T-helper 1 cell treated with Interleukin-12 subunit alpha and Interleukin-12 subunit beta and Interleukin-4 antibody, amounts not matched to agents 30 μg/mL and 1 μg/mL, for 36 hours (primary cell): Measurements from ENCODE around the gene DISP3.

Experiments used
- H3K27ac Mint-ChIP-seq: one replicate; pipeline ENCODE4 v1.8.0; 2021; ENCODE audit warnings: mild to moderate bottlenecking, mixed read lengths
- H3K27me3 Mint-ChIP-seq: one replicate; pipeline ENCODE4 v1.8.0; 2021; ENCODE audit warnings: low read depth, mixed read lengths
- H3K36me3 Mint-ChIP-seq: one replicate; pipeline ENCODE4 v1.8.0; 2021; ENCODE audit warnings: low read depth, mixed read lengths
- H3K4me1 Mint-ChIP-seq: one replicate; pipeline ENCODE4 v1.8.0; 2021; ENCODE audit warnings: low read depth, mixed read lengths
- H3K4me3 Mint-ChIP-seq: one replicate; pipeline ENCODE4 v1.8.0; 2021; ENCODE audit warnings: mild to moderate bottlenecking, moderate library complexity, mixed read lengths
- H3K9me3 Mint-ChIP-seq: one replicate; pipeline ENCODE4 v1.8.0; 2021; ENCODE audit warnings: mixed read lengths

Gene DISP3

DNA sequence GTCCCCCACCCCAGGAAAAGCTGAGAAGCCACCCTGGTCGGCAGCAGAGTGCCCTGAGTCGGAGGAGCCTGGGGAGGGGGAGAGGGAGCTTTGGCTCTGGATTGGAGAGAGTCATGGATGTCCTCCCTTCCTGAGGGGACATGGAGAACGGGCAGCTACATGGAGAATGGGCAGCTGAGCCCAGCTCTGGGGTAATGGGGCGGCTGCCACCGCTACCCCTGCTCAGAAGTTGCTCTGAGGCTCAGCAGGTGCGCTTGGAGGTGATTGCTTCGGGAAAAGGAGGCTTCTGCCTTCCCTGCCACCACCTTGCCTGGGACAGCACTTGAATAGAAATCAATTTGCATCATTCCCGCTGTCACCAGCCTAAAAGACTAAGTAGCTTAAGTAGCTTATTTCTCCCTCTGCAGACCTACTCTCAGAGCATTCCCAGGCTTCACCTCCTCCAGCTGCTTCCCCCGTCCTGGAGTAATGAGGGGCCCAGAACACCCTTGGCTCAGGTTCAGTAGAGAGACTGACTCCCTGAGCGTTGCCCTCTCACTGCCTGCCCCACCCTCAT is 8.3 kb downstream of the DISP3 start:
- Mint-ChIP-seq H3K4me1 (no peaks in the 10 kb centered on the region), H3K4me3 (no peak overlapping the region), H3K9me3 (no peaks in the 10 kb centered on the region), H3K27me3 (no peaks in the 10 kb centered on the region), H3K27ac (no peak overlapping the region), H3K36me3 (no peaks in the 10 kb centered on the region)

DNA sequence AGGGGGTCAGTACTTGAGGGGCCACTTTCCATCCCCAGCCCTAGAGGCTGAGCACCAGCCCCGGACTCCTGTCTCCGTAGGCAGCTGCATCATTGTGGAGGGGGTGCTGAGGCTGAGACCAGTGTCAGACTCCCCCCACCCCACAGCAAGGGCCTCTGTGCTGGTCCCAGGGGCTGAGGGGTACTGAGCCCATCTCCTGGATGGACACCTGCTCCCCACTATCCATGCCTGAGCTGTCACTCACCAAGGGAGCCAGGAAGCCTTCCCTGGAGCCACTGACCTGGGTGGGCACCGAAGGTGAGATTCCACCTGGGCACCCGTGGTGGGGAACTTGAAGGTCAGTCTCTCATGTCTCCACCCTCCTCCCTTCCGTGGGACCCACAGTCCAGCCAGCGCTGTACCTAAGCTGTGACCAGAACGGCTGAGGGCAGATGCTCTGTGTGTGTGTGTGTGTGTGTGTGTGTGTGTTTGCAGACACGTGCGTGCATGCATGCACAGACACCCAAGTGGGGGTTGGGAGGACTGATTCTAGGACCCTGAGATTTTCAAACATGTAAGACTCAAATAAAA is 9.3 kb downstream of the DISP3 start:
- H3K27ac Mint-ChIP-seq = no peak overlapping the region

DNA sequence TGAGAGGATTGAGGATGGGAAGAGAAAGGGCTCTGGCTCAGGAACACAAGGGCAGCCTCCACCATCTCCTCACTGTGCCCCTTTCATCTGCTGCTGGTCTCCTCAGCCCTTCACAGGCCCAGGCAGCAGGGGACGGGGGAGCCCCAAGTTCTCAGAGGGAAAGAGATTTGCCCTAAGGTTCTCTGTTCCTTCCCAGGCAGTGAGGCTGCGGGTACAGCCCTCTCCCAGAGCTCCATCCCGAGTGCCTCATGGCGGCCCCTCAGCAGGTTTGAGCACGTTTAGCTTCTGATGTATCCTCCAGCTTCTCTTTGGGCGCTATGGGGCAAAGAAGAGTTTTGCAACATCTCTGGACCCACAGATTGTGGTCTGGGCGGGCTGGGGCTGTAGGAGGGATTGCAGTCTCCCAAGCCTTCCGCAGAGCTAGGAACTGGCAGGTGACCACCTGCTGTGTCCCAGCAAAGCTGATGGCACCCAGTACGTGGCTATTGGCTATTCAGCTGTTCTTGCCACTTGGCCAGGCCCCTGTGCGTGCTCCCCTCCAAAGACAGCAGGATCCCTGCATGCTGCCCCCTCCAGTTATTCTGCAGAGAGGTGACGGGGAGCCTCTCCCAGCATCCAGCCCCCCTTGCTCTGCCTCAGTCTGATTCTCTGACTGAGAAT is 10.1 kb downstream of the DISP3 start:
- H3K27ac Mint-ChIP-seq = no peak overlapping the region
- no peaks in the 10 kb centered on the region for H3K4me1 Mint-ChIP-seq
- H3K4me3 Mint-ChIP-seq = no peak overlapping the region
- no peaks in the 10 kb centered on the region for H3K27me3 Mint-ChIP-seq
- no peaks in the 10 kb centered on the region for H3K36me3 Mint-ChIP-seq
- no peaks in the 10 kb centered on the region for H3K9me3 Mint-ChIP-seq

More for the DNA sequence above, 9.3 kb downstream of the DISP3 start:
- no peaks in the 10 kb centered on the region for H3K36me3 Mint-ChIP-seq
- H3K4me1 Mint-ChIP-seq = no peaks in the 10 kb centered on the region
- H3K27me3 Mint-ChIP-seq = no peaks in the 10 kb centered on the region
- H3K9me3 Mint-ChIP-seq = no peaks in the 10 kb centered on the region
- no peak overlapping the region for H3K4me3 Mint-ChIP-seq

DNA sequence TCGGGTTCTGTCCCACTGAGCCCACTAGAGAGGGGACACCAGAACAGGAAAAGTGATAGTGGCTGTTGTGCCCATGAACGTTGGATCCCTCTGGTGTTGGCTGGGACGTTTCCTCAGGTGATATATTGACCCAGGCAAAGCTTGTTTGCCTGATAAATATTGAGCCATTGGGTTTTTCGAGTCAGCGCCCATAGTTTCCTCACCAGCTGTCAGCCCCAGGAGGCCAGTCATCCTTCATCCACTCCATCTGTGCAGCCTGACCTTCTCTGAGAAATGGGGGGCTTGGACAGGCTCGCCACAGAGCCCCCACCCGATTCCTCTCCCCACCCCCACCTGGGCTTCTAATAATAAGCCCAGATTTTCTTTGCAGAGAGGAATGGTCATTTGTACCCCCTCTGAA is 13.3 kb downstream of the DISP3 start:
- no peaks in the 10 kb centered on the region for H3K4me1 Mint-ChIP-seq
- H3K4me3 Mint-ChIP-seq = no peak overlapping the region
- H3K27me3 Mint-ChIP-seq = no peaks in the 10 kb centered on the region
- H3K9me3 Mint-ChIP-seq = no peaks in the 10 kb centered on the region
- H3K36me3 Mint-ChIP-seq = no peaks in the 10 kb centered on the region
- no peak overlapping the region for H3K27ac Mint-ChIP-seq

DNA sequence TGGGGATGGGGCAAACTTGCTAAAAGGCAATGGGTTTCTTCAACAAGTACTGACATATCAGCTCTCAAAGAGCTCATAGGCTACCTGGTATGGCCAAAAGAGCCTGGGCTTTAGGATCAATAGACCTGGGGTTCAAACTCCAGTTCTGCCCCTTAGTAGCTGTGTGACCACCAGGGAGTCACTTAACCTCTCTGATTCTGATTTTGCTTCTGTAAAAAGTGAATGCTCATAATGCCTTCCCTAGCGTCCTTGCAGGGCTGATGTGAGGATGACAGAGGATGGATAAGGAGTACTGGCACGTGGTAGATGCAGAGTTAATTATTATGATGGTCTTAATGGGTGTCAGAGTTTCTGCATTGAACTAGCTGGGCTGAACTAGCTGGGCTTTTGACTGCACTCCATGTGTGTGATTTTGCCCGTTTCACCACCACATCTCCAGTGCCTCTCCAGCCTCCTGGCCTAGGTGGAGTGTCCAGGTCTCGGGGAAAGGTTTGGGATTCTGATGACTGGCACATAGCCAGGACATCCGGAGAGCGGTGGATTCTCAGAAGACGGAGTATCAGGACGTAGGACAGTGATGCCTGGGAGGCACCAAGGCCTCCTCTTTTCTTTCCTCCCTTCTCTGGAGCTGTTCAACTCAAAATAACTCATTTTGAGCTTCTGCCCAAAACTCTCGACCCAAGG is 15.2 kb downstream of the DISP3 start:
- no peak overlapping the region for H3K4me3 Mint-ChIP-seq
- H3K27ac Mint-ChIP-seq = no peak overlapping the region
- H3K9me3 Mint-ChIP-seq = no peaks in the 10 kb centered on the region
- no peaks in the 10 kb centered on the region for H3K27me3 Mint-ChIP-seq
- H3K4me1 Mint-ChIP-seq = no peaks in the 10 kb centered on the region
- H3K36me3 Mint-ChIP-seq = no peaks in the 10 kb centered on the region

DNA sequence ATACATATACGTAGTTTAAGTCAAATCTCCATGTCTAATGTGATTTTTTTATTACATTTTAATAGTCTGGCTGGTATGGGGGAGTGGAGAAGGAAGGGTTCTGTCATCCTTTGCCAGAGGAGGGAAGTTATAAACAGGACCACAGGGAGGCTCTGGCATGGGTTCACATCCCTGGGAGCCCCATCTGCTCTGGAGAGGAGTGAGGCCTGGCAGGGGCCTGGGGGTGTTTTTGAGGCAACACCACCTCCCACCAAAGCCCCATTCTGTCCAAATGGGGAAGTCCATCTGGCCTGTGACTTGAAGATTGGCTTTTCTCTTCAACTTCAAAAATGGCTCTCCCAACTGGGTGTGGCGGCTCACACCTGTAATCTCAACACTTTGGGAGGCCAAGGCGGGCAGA is 15.8 kb downstream of the DISP3 start:
- H3K27me3 Mint-ChIP-seq = no peaks in the 10 kb centered on the region
- no peaks in the 10 kb centered on the region for H3K36me3 Mint-ChIP-seq
- H3K4me3 Mint-ChIP-seq = no peak overlapping the region
- no peaks in the 10 kb centered on the region for H3K9me3 Mint-ChIP-seq
- H3K4me1 Mint-ChIP-seq = no peaks in the 10 kb centered on the region
- no peak overlapping the region for H3K27ac Mint-ChIP-seq

DNA sequence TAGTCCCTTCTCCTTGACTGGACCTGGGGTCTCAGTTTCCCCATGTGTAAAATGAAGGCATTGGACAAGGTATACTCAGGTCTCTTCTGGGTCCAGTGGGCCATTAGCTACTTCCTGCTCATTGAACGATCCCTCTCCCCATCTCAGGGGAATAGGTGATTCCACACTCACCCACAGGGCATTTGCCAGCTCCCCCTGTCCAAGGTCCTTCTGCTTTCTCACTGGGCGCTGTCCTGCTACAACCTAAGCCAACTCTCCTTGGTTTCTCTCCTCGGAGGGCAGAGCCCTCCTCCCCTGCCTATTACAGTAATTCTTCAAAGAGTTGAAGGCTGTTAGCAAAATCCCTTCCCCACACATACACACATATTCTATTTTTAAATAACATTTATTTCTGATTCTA is 16.6 kb downstream of the DISP3 start:
- Mint-ChIP-seq H3K27ac (no peak overlapping the region), H3K36me3 (no peaks in the 10 kb centered on the region), H3K9me3 (no peaks in the 10 kb centered on the region), H3K4me1 (no peaks in the 10 kb centered on the region), H3K27me3 (no peaks in the 10 kb centered on the region), H3K4me3 (no peak overlapping the region)

DNA sequence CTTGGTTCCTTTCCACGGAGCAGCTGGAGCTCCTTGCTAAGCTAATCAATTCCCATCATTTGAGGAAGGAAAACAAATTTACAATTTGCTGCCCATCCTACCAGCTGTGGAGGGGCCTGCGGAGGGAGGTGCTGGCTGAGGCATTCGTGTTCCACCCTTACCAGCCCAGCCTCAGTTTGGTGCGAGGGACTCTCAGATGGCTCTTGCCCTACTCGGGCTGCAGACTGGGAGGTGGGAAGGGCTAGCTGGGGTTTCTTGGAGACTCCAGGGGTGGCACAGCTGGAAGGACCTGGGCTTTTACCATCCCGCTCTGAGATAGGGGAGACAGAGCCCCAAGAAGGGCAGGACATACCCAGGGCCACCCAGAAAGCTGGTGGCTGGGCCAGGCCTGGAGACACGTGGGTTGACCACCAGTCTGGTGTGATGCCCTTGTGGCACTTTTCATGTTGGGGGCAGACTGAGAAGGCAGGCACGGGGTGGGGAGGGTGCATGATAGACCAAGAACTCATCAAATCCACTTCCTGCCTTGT is 17.7 kb downstream of the DISP3 start:
- no peak overlapping the region for H3K27ac Mint-ChIP-seq
- H3K9me3 Mint-ChIP-seq = no peaks in the 10 kb centered on the region
- no peaks in the 10 kb centered on the region for H3K27me3 Mint-ChIP-seq
- no peaks in the 10 kb centered on the region for H3K4me1 Mint-ChIP-seq
- H3K36me3 Mint-ChIP-seq = no peaks in the 10 kb centered on the region
- H3K4me3 Mint-ChIP-seq = no peak overlapping the region

DNA sequence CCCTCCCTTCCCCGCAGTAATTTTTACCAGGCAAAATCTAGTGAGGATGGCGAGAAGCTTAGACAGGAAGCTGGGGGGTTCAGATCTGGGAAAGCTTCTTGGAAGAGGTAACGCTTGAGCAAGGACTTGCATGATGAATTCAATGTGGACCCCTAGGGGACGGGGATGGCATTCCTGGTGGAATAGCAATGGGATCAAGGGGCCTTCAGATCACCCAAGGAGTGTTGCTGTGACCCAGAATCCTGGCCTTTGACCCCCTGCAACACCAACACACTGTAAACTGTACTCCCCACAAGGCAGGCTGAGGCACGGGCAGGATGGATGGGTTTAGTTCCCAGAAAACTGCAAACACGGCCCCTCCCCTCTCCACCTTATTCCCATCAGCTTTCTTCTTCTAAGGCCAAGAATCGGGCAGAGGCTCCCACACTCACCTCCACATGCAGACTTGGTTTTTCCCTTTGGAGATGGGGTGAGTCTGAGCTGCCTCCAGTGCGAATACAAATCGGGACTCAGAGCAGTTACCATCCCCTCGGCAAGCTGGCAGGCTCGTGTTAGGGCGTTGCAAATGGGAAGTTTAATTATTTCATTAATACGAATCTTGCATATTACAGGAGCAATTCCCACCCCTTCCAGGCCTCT is 20.1 kb downstream of the DISP3 start:
- no peak overlapping the region for H3K4me3 Mint-ChIP-seq
- no peaks in the 10 kb centered on the region for H3K27me3 Mint-ChIP-seq
- H3K27ac Mint-ChIP-seq = no peak overlapping the region
- H3K9me3 Mint-ChIP-seq = peaks cover 7% of the 10 kb centered on the region
- H3K36me3 Mint-ChIP-seq = no peaks in the 10 kb centered on the region
- H3K4me1 Mint-ChIP-seq = no peaks in the 10 kb centered on the region

DNA sequence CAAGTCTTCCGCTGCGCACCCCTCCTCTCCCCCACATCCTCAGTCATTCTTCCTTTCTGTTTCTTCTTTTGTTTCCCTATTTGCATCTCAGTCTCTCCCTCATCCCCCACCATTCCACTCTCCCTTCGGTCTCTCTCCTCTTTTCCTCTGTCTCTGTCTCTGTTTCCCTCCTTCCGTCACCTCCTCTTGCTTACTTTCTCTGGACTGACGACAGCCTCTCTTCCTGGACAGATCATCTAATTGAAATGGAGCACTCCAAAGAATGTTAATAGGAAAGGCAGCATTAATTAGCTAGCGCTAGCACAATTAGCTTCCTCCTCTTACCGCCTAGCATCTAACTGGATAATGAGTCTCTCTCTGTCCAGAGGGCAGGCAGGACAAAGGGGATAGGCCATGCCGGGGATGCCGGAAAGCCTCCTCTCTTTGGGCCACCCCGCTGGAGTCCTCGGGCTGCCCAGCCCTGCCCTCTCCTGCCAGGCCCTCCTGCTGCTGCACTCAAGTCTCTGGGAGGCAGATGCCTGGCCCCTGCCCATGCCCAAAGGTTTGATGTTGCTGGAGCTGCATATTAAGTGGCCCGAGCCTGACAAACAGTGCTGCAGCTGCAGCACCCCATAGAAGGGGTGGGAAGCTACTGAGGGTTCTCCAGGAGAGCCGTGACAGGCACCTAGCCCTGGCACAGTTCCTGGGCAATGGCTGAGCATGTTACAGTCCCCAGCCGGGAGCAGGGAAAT is 20.8 kb downstream of the DISP3 start:
- Mint-ChIP-seq H3K27ac (no peak overlapping the region), H3K9me3 (peaks cover 10% of the 10 kb centered on the region), H3K4me1 (no peaks in the 10 kb centered on the region), H3K4me3 (no peak overlapping the region), H3K36me3 (no peaks in the 10 kb centered on the region), H3K27me3 (no peaks in the 10 kb centered on the region)

DNA sequence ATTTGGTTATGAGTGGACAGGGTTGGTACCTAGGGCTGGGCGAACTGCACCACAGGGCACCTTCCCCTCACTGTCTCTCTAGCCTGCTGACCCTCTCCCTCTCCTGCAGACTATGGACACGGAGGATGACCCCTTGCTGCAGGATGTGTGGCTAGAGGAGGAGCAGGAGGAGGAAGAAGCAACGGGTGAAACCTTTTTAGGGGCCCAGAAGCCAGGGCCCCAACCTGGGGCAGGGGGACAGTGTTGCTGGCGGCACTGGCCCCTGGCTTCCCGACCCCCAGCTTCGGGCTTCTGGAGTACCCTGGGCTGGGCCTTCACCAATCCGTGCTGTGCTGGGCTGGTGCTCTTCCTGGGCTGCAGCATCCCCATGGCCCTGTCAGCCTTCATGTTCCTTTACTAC is 21.9 kb downstream of the DISP3 start:
- peaks cover 21% of the 10 kb centered on the region for H3K9me3 Mint-ChIP-seq
- no peaks in the 10 kb centered on the region for H3K27me3 Mint-ChIP-seq
- no peak overlapping the region for H3K4me3 Mint-ChIP-seq
- H3K27ac Mint-ChIP-seq = no peak overlapping the region
- H3K36me3 Mint-ChIP-seq = no peaks in the 10 kb centered on the region
- no peaks in the 10 kb centered on the region for H3K4me1 Mint-ChIP-seq

DNA sequence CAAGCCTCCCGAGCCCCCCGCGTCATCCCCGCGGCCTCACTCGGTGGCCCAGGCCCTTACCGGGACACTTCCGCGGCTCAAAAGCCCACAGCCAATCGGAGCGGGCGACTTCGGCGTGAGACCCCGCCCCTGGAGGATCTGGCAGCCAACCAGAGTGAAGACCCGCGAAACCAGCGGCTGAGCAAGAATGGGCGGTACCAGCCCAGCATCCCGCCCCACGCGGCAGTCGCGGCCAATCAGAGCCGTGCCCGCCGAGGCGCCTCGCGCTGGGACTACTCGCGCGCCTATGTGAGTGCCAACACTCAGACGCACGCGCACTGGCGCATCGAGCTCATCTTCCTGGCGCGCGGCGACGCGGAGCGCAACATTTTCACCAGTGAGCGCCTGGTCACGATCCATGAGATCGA is 22.5 kb downstream of the DISP3 start:
- Mint-ChIP-seq H3K27me3 (no peaks in the 10 kb centered on the region), H3K4me3 (no peak overlapping the region), H3K9me3 (peaks cover 27% of the 10 kb centered on the region), H3K4me1 (no peaks in the 10 kb centered on the region), H3K27ac (no peak overlapping the region), H3K36me3 (no peaks in the 10 kb centered on the region)

DNA sequence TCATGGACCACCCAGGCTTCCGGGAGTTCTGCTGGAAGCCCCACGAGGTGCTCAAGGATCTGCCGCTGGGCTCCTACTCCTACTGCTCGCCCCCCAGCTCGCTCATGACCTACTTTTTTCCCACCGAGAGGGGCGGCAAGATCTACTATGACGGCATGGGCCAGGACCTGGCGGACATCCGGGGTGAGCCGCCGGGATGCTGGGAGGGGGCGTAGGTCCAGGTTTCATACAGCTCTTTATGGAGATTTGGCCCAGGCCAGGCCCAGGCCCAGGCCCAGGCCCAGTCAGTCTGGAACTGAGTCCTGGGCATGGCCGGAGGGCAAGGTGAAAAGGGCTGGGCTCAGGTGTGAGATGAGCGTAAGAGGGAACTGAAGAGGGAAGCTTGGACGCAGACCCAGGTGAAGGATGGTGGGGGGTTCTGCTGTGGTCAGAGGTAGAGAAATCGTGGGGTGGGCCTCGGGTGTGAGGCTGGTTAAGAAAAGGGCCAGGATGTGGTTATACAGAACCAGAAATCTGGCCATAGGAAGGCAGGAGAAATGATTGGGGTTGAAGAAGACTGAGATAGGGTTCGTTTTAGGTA is 23.0 kb downstream of the DISP3 start:
- no peaks in the 10 kb centered on the region for H3K4me1 Mint-ChIP-seq
- no peaks in the 10 kb centered on the region for H3K27me3 Mint-ChIP-seq
- peaks cover 30% of the 10 kb centered on the region for H3K9me3 Mint-ChIP-seq
- no peak overlapping the region for H3K27ac Mint-ChIP-seq
- H3K36me3 Mint-ChIP-seq = no peaks in the 10 kb centered on the region
- H3K4me3 Mint-ChIP-seq = no peak overlapping the region

DNA sequence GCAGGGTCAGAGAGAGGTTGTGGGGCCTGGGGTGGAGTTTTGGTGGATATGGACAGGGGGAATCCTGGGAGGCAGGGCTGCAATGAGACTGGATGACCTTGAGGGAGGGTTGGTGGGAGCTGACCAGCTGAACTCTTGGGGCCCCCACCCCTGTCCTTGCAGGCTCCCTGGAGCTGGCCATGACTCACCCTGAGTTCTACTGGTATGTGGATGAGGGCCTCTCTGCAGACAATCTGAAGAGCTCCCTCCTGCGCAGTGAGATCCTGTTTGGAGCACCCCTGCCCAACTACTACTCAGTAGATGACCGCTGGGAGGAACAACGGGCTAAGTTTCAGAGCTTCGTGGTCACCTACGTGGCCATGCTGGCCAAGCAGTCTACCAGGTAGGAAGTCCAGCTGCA is 23.6 kb downstream of the DISP3 start:
- Mint-ChIP-seq H3K27me3 (no peaks in the 10 kb centered on the region), H3K4me3 (no peak overlapping the region), H3K9me3 (peaks cover 33% of the 10 kb centered on the region), H3K36me3 (no peaks in the 10 kb centered on the region), H3K27ac (no peak overlapping the region), H3K4me1 (no peaks in the 10 kb centered on the region)
